AG08395 (cell line): ENCODE results near the gene FBRS.
A peak's percentile ranks its signal among the peaks of the same experiment; 100 is the strongest.
"Not testable (repeated sequence)": the region's sequence is repeated elsewhere in the genome, so short reads cannot be mapped to it uniquely, and the experiment has no call there.

Source experiments
- DNase-seq: peaks from one replicate; pipeline ENCODE4 v3.0.0; 2012; ENCODE audit warnings: mixed read lengths, low spot score

Gene FBRS

DNA sequence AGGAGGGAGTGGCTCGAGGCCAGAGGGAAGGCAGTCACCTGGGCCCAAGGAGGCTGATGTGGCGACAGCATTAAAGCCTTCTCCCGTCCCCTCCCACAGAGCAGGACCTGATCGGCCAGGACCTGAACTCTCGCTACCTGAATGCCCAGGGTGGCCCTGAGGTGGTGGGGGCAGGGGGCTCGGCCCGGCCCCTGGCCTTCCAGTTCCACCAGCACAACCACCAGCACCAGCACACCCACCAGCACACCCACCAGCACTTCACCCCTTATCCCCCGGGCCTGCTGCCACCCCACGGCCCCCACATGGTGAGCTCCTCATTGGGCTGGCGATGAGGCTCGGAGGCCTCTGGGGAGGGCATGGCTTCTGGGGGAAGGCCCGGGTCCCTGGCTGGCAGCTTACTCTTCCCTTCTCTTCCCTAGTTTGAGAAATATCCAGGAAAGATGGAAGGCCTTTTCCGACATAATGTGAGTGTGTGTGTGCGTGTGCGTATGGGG is 6.4 kb downstream of the FBRS start:
- no peak for DNase-seq

GRCh38 chr16:30665155-30665829 is 7.1 kb downstream of the FBRS start:
- DNase-seq, result no peak

DNA sequence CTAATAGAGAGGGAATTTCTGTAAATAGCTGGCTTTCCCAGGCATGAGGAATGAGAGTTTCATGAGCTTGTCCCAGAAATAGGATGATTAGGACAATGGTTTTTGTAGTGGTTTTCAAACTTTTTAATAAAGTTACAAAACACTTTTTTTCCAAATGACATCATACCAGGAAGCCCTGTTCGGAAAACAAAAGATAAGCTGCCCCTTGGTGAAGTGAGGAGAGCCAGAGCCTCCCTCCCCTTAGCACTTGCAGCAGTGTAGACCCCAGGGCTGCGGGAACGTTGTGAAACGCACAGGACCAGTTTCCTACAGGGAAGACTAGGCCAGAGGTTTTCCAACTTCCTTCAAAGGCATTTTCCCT is 7.6 kb downstream of the FBRS start:
- DNase-seq, result no peak

DNA sequence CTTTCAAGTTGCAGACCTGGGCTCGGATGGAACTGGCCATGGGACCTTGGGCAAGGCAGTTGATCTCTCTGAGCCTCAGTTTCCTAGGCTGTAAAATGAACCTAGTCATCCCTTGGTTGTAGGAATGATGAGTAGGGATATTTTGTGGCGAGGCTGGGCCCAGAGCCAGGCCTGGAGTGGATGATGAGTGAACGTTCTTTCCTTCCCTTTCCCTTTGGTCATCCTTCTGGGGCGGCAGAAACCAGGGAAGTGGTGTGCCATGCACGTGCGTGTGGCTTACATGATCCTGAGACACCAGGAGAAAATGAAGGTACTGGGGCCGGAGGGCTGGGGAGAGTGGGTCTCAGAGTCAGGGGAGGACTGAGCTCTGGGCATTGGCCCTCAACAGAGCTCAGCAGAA is 8.4 kb downstream of the FBRS start:
- DNase-seq, result no peak

GRCh38 chr16:30667361-30667905 is 9.2 kb downstream of the FBRS start:
- DNase-seq, result no peak

DNA sequence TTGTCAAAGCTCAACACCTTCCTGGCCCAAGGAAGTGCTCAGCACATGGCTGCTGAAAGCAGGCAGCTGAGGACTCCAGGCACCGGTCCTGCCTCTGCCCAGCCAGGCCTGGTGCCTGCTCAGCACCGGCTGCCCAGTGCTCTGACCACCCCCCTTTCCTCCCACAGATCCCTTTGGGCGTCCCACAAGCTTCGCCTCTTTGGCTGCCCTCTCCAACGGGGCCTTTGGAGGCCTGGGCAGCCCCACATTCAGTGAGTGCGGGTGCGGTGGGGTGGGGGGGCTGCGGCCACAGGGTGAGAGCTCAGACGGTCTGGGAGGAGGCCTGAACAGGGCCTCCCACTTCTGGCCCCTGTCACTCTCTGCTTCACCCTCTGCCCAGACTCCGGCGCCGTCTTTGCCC is 10.2 kb downstream of the FBRS start:
- DNase-seq, result no peak

DNA sequence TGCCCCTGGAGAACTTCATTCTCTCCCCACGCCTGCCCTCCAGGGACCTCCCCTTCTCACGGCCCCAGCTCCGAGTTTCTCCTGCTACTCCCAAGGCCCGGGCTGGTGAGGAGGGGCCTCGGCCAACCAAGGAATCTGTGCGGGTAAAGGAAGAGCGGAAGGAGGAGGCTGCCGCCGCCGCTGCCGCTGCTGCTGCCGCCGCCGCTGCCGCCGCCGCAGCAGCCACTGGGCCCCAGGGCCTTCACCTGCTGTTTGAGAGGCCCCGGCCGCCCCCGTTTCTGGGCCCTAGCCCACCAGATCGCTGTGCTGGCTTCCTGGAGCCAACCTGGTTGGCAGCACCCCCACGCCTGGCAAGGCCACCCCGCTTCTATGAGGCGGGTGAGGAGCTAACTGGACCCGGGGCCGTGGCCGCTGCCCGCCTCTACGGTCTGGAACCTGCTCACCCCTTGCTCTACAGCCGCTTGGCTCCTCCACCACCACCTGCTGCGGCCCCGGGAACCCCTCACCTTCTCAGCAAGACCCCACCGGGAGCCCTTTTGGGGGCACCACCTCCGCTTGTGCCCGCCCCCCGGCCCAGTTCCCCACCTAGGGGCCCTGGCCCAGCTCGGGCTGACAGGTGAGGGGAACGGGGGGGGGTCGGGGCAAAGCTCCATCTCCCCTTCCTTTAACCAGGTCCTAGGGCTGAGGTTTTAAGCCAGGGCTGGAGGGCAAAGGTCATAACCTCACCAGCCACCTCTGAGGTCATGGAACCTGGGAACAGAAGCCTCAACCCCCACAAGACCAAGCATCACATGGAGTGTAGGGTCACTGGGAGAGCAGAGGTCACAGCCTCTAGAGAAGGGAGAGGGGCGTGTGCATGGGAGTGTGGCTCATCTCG is 11.0 kb downstream of the FBRS start:
- DNase-seq, result no peak

GRCh38 chr16:30669903-30670824 is 11.9 kb downstream of the FBRS start:
- DNase-seq, result no peak

GRCh38 chr16:30675143-30675542 is 16.9 kb downstream of the FBRS start:
- DNase-seq, result no peak

GRCh38 chr16:30677931-30678585 is 19.8 kb downstream of the FBRS start:
- DNase-seq, result no peak

DNA sequence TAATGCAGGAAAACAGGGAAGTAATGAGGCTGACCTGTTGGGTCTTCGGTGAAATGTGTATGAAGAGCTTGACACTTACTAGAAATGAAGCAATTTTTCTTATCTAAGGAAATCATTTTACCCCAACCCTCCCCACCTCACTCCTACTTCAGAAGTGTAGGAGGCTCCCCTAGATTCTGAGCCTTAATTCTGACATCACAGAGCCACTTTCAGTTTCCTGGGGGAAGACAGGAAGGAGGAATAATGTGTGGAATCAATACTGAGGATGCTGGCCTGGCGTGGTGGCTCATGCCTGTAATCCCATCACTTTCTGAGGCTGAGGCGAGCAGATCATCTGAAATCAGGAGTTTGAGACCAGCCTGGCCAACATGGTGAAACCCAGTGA is 20.3 kb downstream of the FBRS start:
- DNase-seq, result no peak

DNA sequence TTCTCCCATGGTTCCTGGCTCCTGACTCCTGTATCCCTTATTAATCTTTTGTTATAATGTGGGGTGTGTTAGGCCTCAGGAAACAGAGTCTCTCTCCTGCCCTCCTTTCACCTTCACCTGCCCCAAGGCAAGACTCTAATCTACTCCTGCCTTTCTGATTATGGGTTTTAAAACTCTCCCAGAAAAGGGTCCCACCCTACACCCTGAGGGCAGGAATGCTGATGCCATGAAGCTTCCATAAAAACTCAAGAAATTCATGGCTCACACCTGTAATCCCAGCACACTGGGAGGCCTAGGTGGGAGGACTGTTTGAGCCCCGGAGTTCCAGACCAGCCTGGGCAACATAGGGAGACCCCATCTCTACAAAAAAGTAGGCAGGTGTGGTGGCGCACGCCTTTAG is 22.1 kb downstream of the FBRS start:
- DNase-seq, result no peak

GRCh38 chr16:30688701-30689100 is 30.5 kb downstream of the FBRS start:
- no peak for DNase-seq

- no peak for DNase-seq
Observed at GRCh38 chr16:30691907-30692306, 33.7 kb downstream of the FBRS start.

DNA sequence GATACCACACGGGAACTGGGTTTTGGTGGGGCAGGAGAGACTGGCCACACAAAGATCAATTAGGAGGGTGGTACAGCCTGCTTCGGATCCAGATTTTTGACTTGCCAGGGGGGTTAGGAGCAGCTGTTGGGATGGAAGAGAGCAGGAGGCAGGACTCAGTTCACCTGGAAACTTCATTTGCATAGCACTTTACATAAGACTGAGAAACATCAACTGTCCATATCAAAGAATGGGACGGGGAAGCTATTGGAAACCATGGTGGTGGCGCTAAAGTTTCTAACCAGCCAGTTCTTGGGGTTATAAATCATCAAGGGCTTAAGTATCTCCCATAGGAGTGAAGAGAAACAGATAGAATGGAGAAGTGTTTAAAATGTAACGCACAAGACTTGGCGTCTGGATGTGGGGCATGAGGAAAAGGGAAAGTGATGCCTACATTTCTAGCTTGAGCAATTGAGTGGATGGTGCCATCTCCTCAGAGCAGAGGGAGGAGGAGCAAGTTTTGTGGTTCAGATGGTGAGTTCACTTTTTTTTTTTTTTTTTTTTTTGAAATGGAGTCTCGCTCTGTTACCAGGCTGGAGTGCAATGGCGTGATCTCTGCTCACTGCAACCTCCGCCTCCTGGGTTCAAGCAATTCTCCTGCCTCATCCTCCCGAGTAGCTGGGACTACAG is 34.3 kb downstream of the FBRS start:
- DNase-seq, result no peak

GRCh38 chr16:30694926-30695693 is 36.9 kb downstream of the FBRS start:
- DNase-seq, result no peak

- DNase-seq, result not testable (repeated sequence)
Observed at GRCh38 chr16:30696646-30697045, 38.4 kb downstream of the FBRS start.

DNA sequence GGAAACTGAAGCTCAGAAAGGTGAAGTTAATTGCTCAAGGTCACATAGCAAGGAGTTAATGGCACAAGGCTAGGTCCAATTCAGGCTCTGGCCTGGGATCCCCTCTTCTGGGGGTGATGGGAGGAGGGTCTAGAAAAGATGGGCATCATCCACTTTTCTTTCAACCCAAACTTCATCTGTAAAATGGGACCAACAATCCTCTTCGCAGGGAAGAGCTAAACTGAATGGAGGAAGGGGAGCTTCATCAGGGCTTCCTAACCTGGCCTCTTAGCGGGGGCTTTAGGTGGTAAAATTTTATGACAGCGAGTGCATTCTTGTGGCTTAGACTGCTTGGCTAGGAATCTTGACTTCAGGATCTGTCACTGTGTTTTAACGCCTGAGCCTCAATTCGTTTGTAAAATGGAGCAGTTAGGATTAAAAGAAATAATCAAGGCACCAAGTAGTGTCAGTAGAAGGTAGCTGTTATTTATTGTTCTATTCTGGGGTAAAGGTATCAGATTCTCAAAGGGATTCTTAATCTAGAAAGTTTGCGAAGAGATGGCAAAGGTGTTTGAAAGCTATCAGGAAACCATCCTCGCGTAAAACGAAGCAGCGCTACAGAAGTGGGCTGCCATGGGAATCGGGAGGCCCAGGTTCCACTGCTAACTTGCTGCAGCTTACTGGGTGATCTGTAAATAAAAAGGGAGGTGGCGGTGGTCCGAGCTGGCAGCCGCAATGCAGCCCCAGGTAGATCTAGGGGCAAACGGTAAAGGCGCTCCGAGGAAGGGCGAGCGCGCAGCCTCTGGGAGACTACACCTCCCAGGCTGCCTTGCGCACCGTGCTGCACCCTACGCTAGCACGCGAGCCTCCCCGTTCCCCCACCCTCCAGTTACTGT is 39.3 kb downstream of the FBRS start:
- peak; percentile 95 for DNase-seq

DNA sequence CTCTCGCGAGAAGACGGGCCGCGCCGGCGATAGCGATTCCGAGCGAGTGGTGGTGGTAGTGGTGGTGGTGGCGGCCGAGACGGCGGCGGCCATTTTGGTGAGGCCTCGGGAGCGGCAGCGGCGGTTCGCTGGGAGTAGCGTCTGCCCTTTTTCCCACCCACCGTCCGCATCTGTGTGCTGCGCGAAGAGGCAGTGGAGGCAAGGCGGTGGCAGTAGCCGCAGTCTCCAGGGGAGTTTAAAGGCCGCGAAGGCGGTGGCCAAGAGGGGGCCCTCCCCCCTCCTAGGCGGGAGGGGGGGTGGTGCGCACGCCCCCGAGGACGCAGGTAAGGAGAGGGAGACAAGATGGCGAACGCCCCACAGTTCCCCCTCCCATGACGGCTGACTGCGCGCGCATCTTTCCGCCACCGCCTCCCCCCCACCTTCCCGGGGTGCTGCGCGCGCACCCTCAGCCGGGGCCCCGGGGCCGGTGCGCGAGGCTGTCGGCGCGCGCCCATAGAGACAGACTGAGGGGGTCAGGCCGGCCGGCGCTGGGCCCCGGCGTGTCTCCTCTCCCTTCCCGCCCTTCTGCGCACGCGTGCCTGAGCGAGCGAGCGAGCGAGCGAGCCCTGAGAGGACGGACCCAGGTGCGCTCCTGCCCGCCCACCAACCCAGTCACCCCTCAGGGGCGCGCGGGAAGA is 40.0 kb downstream of the FBRS start:
- DNase-seq, result peak; percentile 100
